K562 (cell line): ENCODE data around the gene TMEM121B. TPM values are rescaled to one million over a fixed set of nuclear protein-coding genes. Genes with fewer than 3 reads are reported as not detected.

Source experiments
- ATAC-seq: fragments of 200-7000 bp; cut with Tn5 transposase; 3 replicates; pipeline ENCODE4 v1.9.1; 2020; ENCODE audit warnings: moderate library complexity
- BruUV-seq: library from RNA; stranded (reverse); fragments of 400-500 nt; replicated peaks from 2 replicates; lab custom pipeline; 2021; lab: Mats Ljungman, UMichigan
- CTCF ChIA-PET: fragments of 300-600 bp; formaldehyde crosslinking; extraction: SDS; loops from one replicate; lab custom pipeline; 2021; ENCODE audit warnings: low intra/inter-chr PET ratio; lab: Yijun Ruan, JAX
- POLR2A ChIA-PET: fragments of 300-600, 350-650 bp; sonication (Branson Sonifier 250); formaldehyde crosslinking; extraction: SDS; loops from one replicate; lab custom pipeline; 2021; ENCODE audit warnings: antibody characterized with exemption, inconsistent platforms; lab: Yijun Ruan, JAX
- DNase-seq, 4 experiments: peaks; one replicate each; pipeline versions ENCODE4 v3.0.0 to v3.0.0-alpha.2; 2011 to 2018; ENCODE audit warnings: low spot score in 3 of 4, mixed read lengths in 3 of 4; ENCODE audit errors: extremely low read depth in 1 of 4
- FAIRE-seq: peaks from 2 replicates; lab custom pipeline; 2011; peaks lifted over from hg19 to GRCh38; lab: Jason Lieb, UNC
- H2AFZ ChIP-seq: 2 replicates; pipeline ENCODE4 v1.6.0; 2011; ENCODE audit warnings: low read depth, low read length, control low read depth, inconsistent platforms
- H3K27ac ChIP-seq: fragments of 200-600 bp; 3 replicates; pipeline ENCODE4 v1.8.0; 2011; ENCODE audit warnings: low read depth, mild to moderate bottlenecking, control low read depth, inconsistent platforms, low read length, moderate library complexity, mixed read lengths; ENCODE audit errors: extremely low read depth
- H3K27me3 ChIP-seq, 2 experiments: fragments of 300-600 bp in 1 of 2; 2 replicates in 1 of 2; 3 replicates in 1 of 2; pipeline versions ENCODE4 v1.6.0 to v1.8.0; 2011; ENCODE audit warnings: inconsistent platforms in 2 of 2, low read length in 2 of 2, mild to moderate bottlenecking in 1 of 2, mixed read lengths in 1 of 2, moderate library complexity in 1 of 2; ENCODE audit not compliant: control insufficient read depth in 2 of 2, insufficient read depth in 2 of 2
- H3K36me3 ChIP-seq: fragments of 300-600 bp; 3 replicates; pipeline ENCODE4 v1.8.0; 2011; ENCODE audit warnings: mild to moderate bottlenecking, low read length, inconsistent platforms; ENCODE audit not compliant: control insufficient read depth, insufficient read depth
- H3K4me1 ChIP-seq, 2 experiments: fragments of 200-600 bp in 1 of 2; replicated peaks in 1 of 2; 2 replicates in 1 of 2; 3 replicates in 1 of 2; pipeline versions ENCODE4 v1.5.1 to v1.8.0; 2011; ENCODE audit warnings: inconsistent platforms in 2 of 2, low read length in 2 of 2, mild to moderate bottlenecking in 1 of 2, mixed read lengths in 1 of 2, moderate library complexity in 1 of 2; ENCODE audit not compliant: control insufficient read depth in 2 of 2, insufficient read depth in 2 of 2
- H3K4me2 ChIP-seq: 2 replicates; pipeline ENCODE4 v1.6.1; 2011; ENCODE audit warnings: low read length, control low read depth, inconsistent platforms, mixed read lengths; ENCODE audit not compliant: insufficient read depth
- H3K4me3 ChIP-seq: fragments of 200-600 bp; sonication (generic), shearing (Covaris generic); 2 replicates; pipeline ENCODE4 v1.5.1; 2016; ENCODE audit warnings: control low read depth, inconsistent platforms
- H3K79me2 ChIP-seq: fragments of 200-600 bp; 3 replicates; pipeline ENCODE4 v1.8.0; 2011; ENCODE audit warnings: low read length, inconsistent platforms; ENCODE audit not compliant: control insufficient read depth, insufficient read depth
- H3K9ac ChIP-seq, 2 experiments: 2 replicates each; pipeline versions ENCODE4 v1.6.0 to v1.6.1; 2011; ENCODE audit warnings: low read depth in 2 of 2, low read length in 2 of 2, control low read depth in 1 of 2, inconsistent platforms in 1 of 2, mild to moderate bottlenecking in 1 of 2, mixed read lengths in 1 of 2; ENCODE audit not compliant: insufficient read depth in 1 of 2
- H3K9me1 ChIP-seq: one replicate; pipeline ENCODE4 v1.6.0; 2011; ENCODE audit warnings: inconsistent platforms, mild to moderate bottlenecking, low read length, moderate library complexity; ENCODE audit not compliant: control insufficient read depth, insufficient read depth
- H3K9me3 ChIP-seq: replicated peaks from 2 replicates; pipeline ENCODE4 v1.5.1; 2011; ENCODE audit warnings: low read depth, low read length, inconsistent platforms; ENCODE audit not compliant: control insufficient read depth, insufficient read depth
- H4K20me1 ChIP-seq: replicated peaks from 2 replicates; pipeline ENCODE4 v1.6.1; 2011; ENCODE audit warnings: low read length, inconsistent platforms, mixed read lengths; ENCODE audit not compliant: control insufficient read depth, insufficient read depth
- CREB1 ChIP-seq, 2 experiments: sonication (generic) in 1 of 2; formaldehyde crosslinking in 1 of 2; IDR thresholded peaks; 2 replicates each; pipeline versions ENCODE4 v1.6.1 to v1.8.0; 2012 to 2022; ENCODE audit warnings: inconsistent platforms in 1 of 2, mild to moderate bottlenecking in 1 of 2, missing genetic modification reagents in 1 of 2, moderate library complexity in 1 of 2
- CTBP1 ChIP-seq: fragments of 450-650 bp; IDR thresholded peaks from 2 replicates; pipeline ENCODE4 v1.6.1; 2016; ENCODE audit warnings: borderline replicate concordance
- DDX20 ChIP-seq: fragments of 450-650 bp; IDR thresholded peaks from 2 replicates; pipeline ENCODE4 v1.6.1; 2016; ENCODE audit warnings: missing genetic modification characterization, low read depth, mild to moderate bottlenecking, missing compliant biosample characterization, moderate library complexity
- EHMT2 ChIP-seq: fragments of 450-650 bp; IDR thresholded peaks from 2 replicates; pipeline ENCODE4 v1.6.1; 2018; ENCODE audit warnings: antibody characterized with exemption
- GTF2E2 ChIP-seq: fragments of 200-800 bp; sonication (Bioruptor generic); IDR thresholded peaks from 2 replicates; pipeline ENCODE4 v1.6.1; 2016; ENCODE audit warnings: missing genetic modification characterization, missing compliant biosample characterization
- JUNB ChIP-seq: fragments of 450-650 bp; formaldehyde crosslinking; conservative IDR thresholded peaks from 2 replicates; pipeline ENCODE4 v1.4.0; 2020; ENCODE audit warnings: mild to moderate bottlenecking
- POLR2B ChIP-seq: fragments of 450-650 bp; IDR thresholded peaks from 2 replicates; pipeline ENCODE4 v1.6.1; 2018; ENCODE audit warnings: low read depth; ENCODE audit not compliant: partially characterized antibody
- RBFOX2 ChIP-seq: fragments of 200-400 bp; formaldehyde crosslinking; IDR thresholded peaks from 2 replicates; pipeline ENCODE4 v1.6.1; 2017; ENCODE audit warnings: low read depth, mild to moderate bottlenecking, low read length, moderate library complexity
- SAFB2 ChIP-seq: fragments of 200-400 bp; formaldehyde crosslinking; IDR thresholded peaks from 2 replicates; pipeline ENCODE4 v1.6.1; 2018; ENCODE audit warnings: borderline replicate concordance, low read length, low read depth, moderate library complexity; ENCODE audit not compliant: severe bottlenecking
- TARDBP ChIP-seq: fragments of 450-650 bp; IDR thresholded peaks from 2 replicates; pipeline ENCODE4 v1.6.1; 2016
- TSC22D4 ChIP-seq: fragments of 450-650 bp; IDR thresholded peaks from 2 replicates; pipeline ENCODE4 v1.6.1; 2016; ENCODE audit warnings: missing genetic modification characterization, missing biosample characterization, control low read depth
- ZNF165 ChIP-seq: fragments of 250-450 bp; sonication (Bioruptor Pico); IDR thresholded peaks from 2 replicates; pipeline ENCODE4 v1.4.0; 2020; ENCODE audit warnings: borderline replicate concordance
- ZNF274 ChIP-seq: IDR thresholded peaks from 2 replicates; pipeline ENCODE4 v1.6.1; 2011; ENCODE audit warnings: low read depth, mild to moderate bottlenecking, low read length, moderate library complexity, borderline replicate concordance
- WGBS: fragments of 100-300 bp; shearing (Covaris generic); methylation state at CpG from one replicate; pipeline ENCODE4 v1.1.6; 2016; ENCODE audit warnings: low coverage, mixed read lengths; ENCODE audit not compliant: insufficient coverage; ENCODE audit errors: missing lambda C conversion rate; 5-methylcytosine and 5-hydroxymethylcytosine counted together
- in situ Hi-C: fragments of 300-500 bp; cut with MboI; formaldehyde crosslinking; loops from 4 replicates; pipeline ENCODE4 v1.15.0; 2018; ENCODE audit warnings: inconsistent platforms, mixed read lengths
- intact Hi-C: fragments of 100-400 bp; cut with micrococcal nuclease; formaldehyde crosslinking; loops from 2 replicates; pipeline ENCODE4 v1.14.2; 2022
- polyA plus RNA-seq, 8 experiments: library from polyadenylated mRNA; depleted of rRNA in 4 of 8; stranded (reverse) in 5 of 8; unstranded in 3 of 8; fragments of >200 nt; fragmentation: Nextera tagmentation in 2 of 8; fragmentation: Illumina TruSeq in 1 of 8; extraction: Ambion mirVana in 2 of 8; extraction: Trizol in 1 of 8; gene quantifications; 2 replicates each; pipeline versions ENCODE4 v1.2.1 to v1.2.3, GENCODE V29; 2011 to 2014; ENCODE audit warnings: inconsistent platforms in 1 of 8, missing spikeins in 1 of 8
- total RNA-seq, 7 experiments: library from RNA; depleted of rRNA in 6 of 7; stranded (reverse); fragments of >200 nt in 6 of 7; fragmentation: Illumina TruSeq in 2 of 7; extraction: Trizol in 2 of 7; gene quantifications; 2 replicates each; pipeline versions ENCODE4 v1.2.1 to v1.2.3, GENCODE V29; 2011 to 2021; ENCODE audit warnings: low replicate concordance in 1 of 7

The TMEM121B gene
- total and polyA plus RNA-seq, 9 of the 15 experiments (the other 6 are each of a cell fraction or from before 2014, with no cell fraction given), result 0.03 to 0.07 (median 0.03) TPM; not detected in 6

DNA sequence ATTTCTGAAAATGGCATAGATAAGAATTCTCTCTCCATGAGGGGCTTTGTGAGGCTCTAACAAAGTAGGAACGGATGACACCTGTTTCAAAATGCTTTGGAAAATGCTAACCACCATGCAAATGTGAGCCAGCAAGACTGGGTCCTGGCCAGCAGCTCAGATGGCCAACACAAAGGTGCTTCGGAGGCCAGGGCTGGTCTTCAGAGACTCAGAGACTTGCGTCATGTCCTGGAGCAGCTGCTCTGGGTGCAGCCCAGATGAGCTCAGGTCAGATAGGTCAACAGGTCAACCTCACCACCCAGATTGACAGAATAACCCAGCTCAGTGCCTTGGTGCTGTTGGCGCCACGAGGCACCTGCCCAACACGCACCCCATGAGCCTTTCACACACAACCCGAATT, 12.0 kb upstream of the TMEM121B start:
- Histone ChIP-seq H3K27me3 (peaks cover 18 to 22% of the 10 kb centered on the region in 2 experiments; a peak in 4 of 5 replicates), H3K27ac (no peak overlapping the region), H3K9me3 (no peaks in the 10 kb centered on the region), H4K20me1 (0 out of 2 replicates have a peak, but pooled peaks cover 7% of the 10 kb centered on the region), H3K79me2 (no peaks in the 10 kb centered on the region), H3K4me2 (no peak overlapping the region), H3K9ac (no peak overlapping the region; a peak in 1 of 4 replicates), H3K4me3 (no peak overlapping the region), H3K9me1 (no peaks in the 10 kb centered on the region), H3K36me3 (peaks cover 6% of the 10 kb centered on the region; the same call in 1 of the 3 replicates), H3K4me1 (no peaks in the 10 kb centered on the region), H2AFZ (no peak overlapping the region)
- ATAC-seq (no peak), FAIRE-seq (no peak), DNase-seq (no peak)
- intact Hi-C loops, result no loop called here
- TF ChIP-seq SAFB2 (no peak), DDX20 (tag) (no peak), TARDBP (no peak), TSC22D4 (no peak), EHMT2 (no peak), POLR2B (no peak), GTF2E2 (tag) (no peak), RBFOX2 (no peak), CTBP1 (no peak), ZNF274 (no peak), ZNF165 (no peak), JUNB (CRISPR knock-in tag) (no peak), CREB1 (IDR thresholded peaks at IDR 0.05) (no peak), CREB1 (CRISPR knock-in tag; IDR thresholded peaks at IDR 0.05) (no peak)
- BruUV-seq, result no TSS peak
- ChIA-PET CTCF (no interaction called here), POLR2A (interaction anchor here (0.7 to 1.1 kb wide), 2 partner anchors 9 to 21 kb away, joined by 4 to 5 read pairs; no protein-coding TSS in a partner anchor)
- 11% methylated on average over 6 of the region's 7 CpGs for WGBS
- in situ Hi-C loops, result no loop called here
